G401.6 (cell line): ENCODE measurements around the gene ALDH1A3.

Experiments used
- FAIRE-seq: peaks from 2 replicates; lab custom pipeline; 2012; peaks lifted over from hg19 to GRCh38; lab: Jason Lieb, UNC

ALDH1A3 gene

GRCh38 chr15:100958326-100959065 is 78.9 kb downstream of the ALDH1A3 start:
- no peak for FAIRE-seq

DNA sequence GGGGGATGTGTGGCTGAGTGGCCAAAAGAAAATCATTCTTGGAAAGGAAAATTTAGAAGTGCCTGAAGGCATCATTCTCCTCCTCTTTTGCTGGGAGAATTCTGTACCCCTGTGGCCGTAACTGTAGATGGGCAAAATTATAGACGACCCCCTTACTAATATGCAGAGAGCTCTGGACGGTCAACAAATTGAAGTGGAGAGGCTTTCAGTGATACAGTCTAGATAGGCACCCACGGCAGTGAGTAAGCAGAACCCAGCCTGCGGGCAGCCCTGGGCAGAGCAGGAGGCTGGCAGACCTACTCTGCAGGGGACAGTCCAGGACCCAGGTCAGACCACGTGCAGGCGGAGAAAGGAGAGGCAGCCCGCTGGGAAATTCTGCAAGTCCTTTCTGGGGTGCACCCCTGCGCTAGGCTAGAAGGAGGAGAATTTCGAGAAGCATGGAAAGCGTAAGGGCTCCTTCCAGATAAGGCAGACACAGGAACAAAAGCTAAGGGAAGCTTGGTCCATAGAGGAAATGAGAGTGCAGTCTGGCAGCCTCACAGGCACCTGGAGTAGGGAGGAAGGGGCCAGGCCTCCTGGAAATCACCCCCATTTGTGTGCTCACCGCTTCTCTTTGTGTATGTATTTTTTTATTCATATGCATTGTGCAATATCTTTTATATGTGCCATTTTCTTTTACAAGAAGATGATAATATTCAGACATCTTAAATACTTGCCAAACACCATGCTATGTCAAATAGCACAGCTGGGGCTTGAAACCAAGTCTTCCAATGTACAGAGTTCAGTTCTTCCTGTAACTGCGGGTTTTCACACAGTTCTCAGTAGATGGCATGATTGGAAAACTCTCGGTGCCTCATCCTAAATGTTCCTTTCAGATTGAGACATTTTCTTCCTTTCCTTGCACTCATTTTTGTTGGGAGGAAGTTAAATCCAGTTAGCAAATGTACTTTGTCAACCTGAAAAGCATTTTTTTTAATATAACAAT is 79.7 kb downstream of the ALDH1A3 start:
- FAIRE-seq = no peak
